SK-N-DZ (cell line): ENCODE results near the gene OR2T3.
"Not testable (repeated sequence)": the region's sequence is repeated elsewhere in the genome, so short reads cannot be mapped to it uniquely, and the experiment has no call there.

Experiments used
- DNase-seq: peaks from one replicate; pipeline ENCODE4 v3.0.0-alpha.2; 2015; ENCODE audit warnings: low spot score

The OR2T3 gene

DNA sequence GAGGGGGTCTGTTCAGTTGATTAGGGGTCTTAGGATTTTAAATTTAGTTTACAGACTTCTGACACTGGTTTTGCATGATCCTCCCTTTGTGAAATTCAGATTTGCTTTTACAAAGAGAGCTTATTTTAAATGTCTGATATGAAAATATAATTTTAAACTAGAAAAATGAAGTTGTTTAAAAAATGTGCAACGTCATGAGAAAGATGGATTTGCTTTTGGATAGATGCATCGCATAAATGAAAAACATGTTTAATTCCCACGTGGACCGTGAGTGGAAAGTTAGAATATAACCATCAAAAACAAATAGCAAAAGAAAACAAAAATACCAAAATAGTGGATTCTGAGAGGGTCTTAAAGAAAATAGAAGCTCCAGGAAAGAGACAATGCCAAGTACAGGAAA lies 2.0 kb upstream of the OR2T3 start:
- no peak for DNase-seq

DNA sequence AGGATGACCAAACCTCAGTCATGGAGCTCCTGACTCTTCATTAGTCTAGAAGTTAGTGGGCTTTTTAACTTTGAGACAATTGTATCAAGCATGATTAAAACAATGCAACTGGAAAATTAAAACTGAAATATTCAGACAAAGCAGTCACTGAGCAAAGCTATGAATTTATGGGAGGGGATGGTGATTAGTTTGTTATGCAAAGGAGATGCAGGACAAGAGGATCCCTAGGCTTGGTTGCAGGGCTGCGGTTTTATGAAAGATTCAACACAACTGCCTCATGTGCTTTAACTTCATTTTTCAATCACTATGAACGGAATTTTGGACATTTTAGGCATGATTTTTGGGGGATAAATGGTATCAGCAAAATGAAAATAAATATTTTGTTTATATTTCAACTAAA lies 1.0 kb upstream of the OR2T3 start:
- not testable (repeated sequence) for DNase-seq

DNA sequence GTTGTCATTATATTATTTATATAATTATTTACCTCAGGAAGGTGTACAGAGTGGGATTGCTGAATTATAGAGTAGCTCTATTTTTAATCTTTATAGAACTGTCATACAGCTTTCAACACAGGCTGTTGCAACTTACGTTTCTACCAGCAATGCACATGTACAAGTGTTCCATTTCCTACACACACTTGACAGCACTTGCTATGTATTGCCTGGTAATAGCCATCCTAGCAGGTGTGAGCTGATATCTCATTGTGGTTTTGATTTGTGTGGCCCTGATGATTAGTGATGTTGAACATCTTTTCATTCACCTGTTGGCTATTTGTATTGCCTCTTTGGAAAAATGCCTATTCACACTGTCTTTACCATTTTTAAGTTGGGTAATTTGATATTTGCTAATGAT lies 2.5 kb downstream of the OR2T3 start:
- not testable (repeated sequence) for DNase-seq

- not testable (repeated sequence) for DNase-seq
These were observed 8.8 kb downstream of the OR2T3 start for GRCh38 chr1:248481686-248482579.

DNA sequence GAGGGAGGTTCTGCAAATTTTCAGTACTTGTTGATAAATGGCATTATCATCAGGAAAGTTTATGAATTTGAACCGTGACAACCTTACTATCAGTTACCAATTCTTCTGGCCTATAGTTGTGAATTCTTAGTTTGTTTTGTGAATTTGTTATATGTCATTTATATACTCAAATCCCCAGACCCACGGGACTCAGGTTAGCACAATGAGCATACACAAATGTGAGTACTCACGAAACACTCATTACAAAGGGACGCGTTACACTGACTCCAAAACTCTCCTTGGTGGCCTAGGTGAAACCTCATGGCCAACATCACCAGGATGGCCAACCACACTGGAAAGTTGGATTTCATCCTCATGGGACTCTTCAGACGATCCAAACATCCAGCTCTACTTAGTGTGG lies 15.1 kb downstream of the OR2T3 start, which contains the start of gene OR2T5:
Gene OR2T5, plus strand, starts transcription at position 301 of the 400 bp plus-strand sequence. Its CDS starts 0 bp downstream, at position 301.
- not testable (repeated sequence) for DNase-seq

DNA sequence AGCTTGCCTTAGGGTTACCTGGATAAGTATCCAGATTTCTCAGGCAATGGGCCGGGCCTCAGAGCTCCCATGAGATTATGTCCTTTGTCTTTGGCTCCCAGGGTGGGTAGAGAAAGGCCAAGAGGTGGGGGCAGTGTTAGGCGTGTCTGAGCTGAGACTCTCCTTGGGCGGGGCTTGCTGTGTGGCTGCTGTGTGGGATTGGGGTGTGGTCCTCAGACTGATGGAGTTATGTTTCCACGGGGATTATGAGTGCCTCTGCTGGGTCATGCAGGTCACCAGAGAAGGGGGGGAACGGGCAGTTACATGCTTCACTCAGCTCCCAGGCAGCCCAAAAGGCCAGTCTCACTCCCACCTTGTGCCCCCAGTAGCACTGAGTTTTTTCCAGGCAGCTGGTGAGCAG lies 23.5 kb downstream of the OR2T3 start:
- DNase-seq = not testable (repeated sequence)

- DNase-seq = not testable (repeated sequence)
These were observed 27.3 kb downstream of the OR2T3 start for GRCh38 chr1:248500305-248501035.

DNA sequence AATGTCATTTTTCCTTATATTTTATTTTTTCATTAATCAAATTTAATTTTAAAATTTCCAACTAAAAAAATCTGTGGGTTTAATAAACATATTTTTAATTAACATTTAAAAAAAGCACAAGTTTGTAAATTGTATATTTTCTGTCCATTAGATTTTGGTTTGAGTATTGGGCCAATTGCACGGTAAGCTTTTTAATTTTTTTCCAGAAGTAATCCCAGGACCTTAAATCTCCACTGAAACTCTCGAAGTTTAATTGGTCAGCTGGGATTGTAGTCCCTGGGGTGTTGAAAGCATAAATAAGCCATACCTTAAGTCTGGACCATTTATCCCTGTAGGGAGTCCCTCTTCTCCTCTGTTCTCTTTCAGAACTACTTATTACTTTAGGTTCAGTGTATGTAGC lies 34.6 kb downstream of the OR2T3 start, which contains the start of gene OR2G6:
Gene OR2G6, plus strand, starts transcription at position 301 of the 400 bp plus-strand sequence. CDS start 13,574 bp downstream, outside the sequence.
- not testable (repeated sequence) for DNase-seq

GRCh38 chr1:248510217-248510616 lies 37.1 kb downstream of the OR2T3 start:
- not testable (repeated sequence) for DNase-seq

GRCh38 chr1:248521856-248522255 lies 48.7 kb downstream of the OR2T3 start:
- no peak for DNase-seq
